Right atrium auricular region (tissue), 2 donors: ENCODE measurements around the gene APOBEC4. TPM values are rescaled to one million over a fixed set of nuclear protein-coding genes. Genes with fewer than 3 reads are reported as not detected.
A peak's percentile ranks its signal among the peaks of the same experiment; 100 is the strongest.

Experiments
- DNase-seq: peaks from one replicate; pipeline ENCODE4 v3.0.0-alpha.2; 2019; ENCODE audit warnings: low spot score
- H3K27ac ChIP-seq, 2 donors: fragments of 200-600 bp; sonication (generic); 1 replicate in 1 of 2; 2 replicates in 1 of 2; pipeline ENCODE4 v1.5.1; 2016 to 2019
- H3K27me3 ChIP-seq, 2 donors: fragments of 200-600 bp; sonication (generic); one replicate each; pipeline versions ENCODE4 v1.5.1 to v1.6.0; 2017 to 2019
- H3K36me3 ChIP-seq: fragments of 200-600 bp; sonication (generic); one replicate; pipeline ENCODE4 v1.5.1; 2016
- H3K4me1 ChIP-seq, 2 donors: fragments of 200-600 bp; sonication (generic); one replicate each; pipeline versions ENCODE4 v1.5.1 to v1.6.0; 2017 to 2019
- H3K4me3 ChIP-seq, 2 donors: fragments of 200-600 bp; sonication (generic); 1 replicate in 1 of 2; 2 replicates in 1 of 2; pipeline ENCODE4 v1.5.1; 2017 to 2019; ENCODE audit warnings: mild to moderate bottlenecking in 1 of 2, moderate library complexity in 1 of 2
- H3K9me3 ChIP-seq, 2 donors: fragments of 200-600 bp; sonication (generic); one replicate each; pipeline ENCODE4 v1.5.1; 2019
- CTCF ChIP-seq, 2 donors: fragments of 200-600 bp; sonication (generic); IDR thresholded peaks; one replicate each; pipeline ENCODE4 v1.5.1; 2019; ENCODE audit warnings: antibody characterized with exemption in 2 of 2
- total RNA-seq, 2 donors: library from RNA; depleted of rRNA; stranded (reverse); fragments of >200 nt; gene quantifications; one replicate each; pipeline ENCODE4 v1.1.0, GENCODE V29; 2016

The APOBEC4 gene
- total RNA-seq, 2 donors from 2014 or later, result not detected

GRCh38 chr1:183673605-183674323 is 20.6 kb upstream of the APOBEC4 start:
- no peak for TF ChIP-seq CTCF (IDR thresholded peaks at IDR 0.05)
- Histone ChIP-seq H3K4me3 (no peak overlapping the region), H3K36me3 (no peaks in the 10 kb centered on the region), H3K4me1 (peaks cover 0 to 10% of the 10 kb centered on the region in 2 donors), H3K27me3 (no peaks in the 10 kb centered on the region), H3K9me3 (peaks cover 0 to 3% of the 10 kb centered on the region in 2 donors), H3K27ac (no peak overlapping the region)
- DNase-seq, result no peak

- no peak for DNase-seq
- Histone ChIP-seq H3K4me3 (no peak overlapping the region), H3K9me3 (peaks cover 0 to 3% of the 10 kb centered on the region in 2 donors), H3K27me3 (no peaks in the 10 kb centered on the region), H3K4me1 (peaks cover 0 to 10% of the 10 kb centered on the region in 2 donors), H3K27ac (no peak overlapping the region), H3K36me3 (no peaks in the 10 kb centered on the region)
- TF ChIP-seq CTCF (IDR thresholded peaks at IDR 0.05), result no peak
Observed at GRCh38 chr1:183670169-183670568, 17.1 kb upstream of the APOBEC4 start.

- TF ChIP-seq CTCF (IDR thresholded peaks at IDR 0.05), result no peak
- H3K4me1 ChIP-seq, result peaks cover 0 to 34% of the 10 kb centered on the region in 2 donors
Observed at GRCh38 chr1:183656355-183656754, 3.2 kb upstream of the APOBEC4 start.

DNA sequence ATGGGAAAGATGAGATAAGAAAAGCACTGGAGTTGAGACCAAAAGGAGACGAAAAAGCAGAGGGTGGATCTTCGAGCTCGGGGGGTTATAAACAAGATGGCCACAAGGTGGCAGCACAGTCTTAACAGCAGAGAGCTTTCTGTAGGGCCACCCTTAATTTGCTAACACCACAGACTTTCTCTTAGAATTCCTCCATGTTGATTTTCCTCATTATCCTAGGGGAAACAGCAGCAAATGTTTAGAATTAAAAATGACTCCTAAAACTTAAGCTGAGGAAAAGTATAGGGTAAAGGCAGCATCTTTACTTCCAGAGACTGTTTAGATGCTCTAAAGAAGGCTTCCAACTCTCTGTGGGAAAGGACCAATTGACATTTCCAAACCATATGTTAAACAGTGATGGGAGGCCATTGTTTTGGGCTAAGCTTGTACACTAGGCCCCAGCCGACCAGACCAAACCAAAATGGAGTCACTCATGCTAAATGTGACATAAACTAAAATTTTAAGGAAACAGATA is 2.5 kb upstream of the APOBEC4 start:
- peak; percentile 63 to 94 for TF ChIP-seq CTCF (IDR thresholded peaks at IDR 0.05)
- Histone ChIP-seq H3K36me3 (no peaks in the 10 kb centered on the region), H3K9me3 (no peaks in the 10 kb centered on the region), H3K4me3 (no peak overlapping the region), H3K4me1 (peaks cover 0 to 34% of the 10 kb centered on the region in 2 donors), H3K27me3 (no peaks in the 10 kb centered on the region), H3K27ac (no peak overlapping the region)
- DNase-seq, result peak; percentile 89

More at GRCh38 chr1:183656355-183656754, 3.2 kb upstream of the APOBEC4 start:
- H3K9me3 ChIP-seq, result no peaks in the 10 kb centered on the region
- H3K4me3 ChIP-seq, result no peak overlapping the region
- H3K36me3 ChIP-seq, result no peaks in the 10 kb centered on the region
- no peak overlapping the region for H3K27ac ChIP-seq
- DNase-seq, result no peak
- H3K27me3 ChIP-seq, result no peaks in the 10 kb centered on the region

- Histone ChIP-seq H3K4me1 (peaks cover 0 to 34% of the 10 kb centered on the region in 2 donors), H3K27ac (no peak overlapping the region)
Observed at GRCh38 chr1:183654706-183655105, 1.6 kb upstream of the APOBEC4 start.

More at GRCh38 chr1:183654706-183655105, 1.6 kb upstream of the APOBEC4 start:
- no peaks in the 10 kb centered on the region for H3K27me3 ChIP-seq
- DNase-seq, result no peak
- no peak for TF ChIP-seq CTCF (IDR thresholded peaks at IDR 0.05)
- no peaks in the 10 kb centered on the region for H3K9me3 ChIP-seq
- no peaks in the 10 kb centered on the region for H3K36me3 ChIP-seq
- H3K4me3 ChIP-seq, result no peak overlapping the region
